ENCODE results near the gene OR2D2. TPM values are rescaled to one million over a fixed set of nuclear protein-coding genes. Genes with fewer than 3 reads are reported as not detected.
"Not testable (repeated sequence)": the region's sequence is repeated elsewhere in the genome, so short reads cannot be mapped to it uniquely, and the experiment has no call there.

The OR2D2 gene
- total and polyA plus RNA-seq, 4 donors, result not detected

DNA sequence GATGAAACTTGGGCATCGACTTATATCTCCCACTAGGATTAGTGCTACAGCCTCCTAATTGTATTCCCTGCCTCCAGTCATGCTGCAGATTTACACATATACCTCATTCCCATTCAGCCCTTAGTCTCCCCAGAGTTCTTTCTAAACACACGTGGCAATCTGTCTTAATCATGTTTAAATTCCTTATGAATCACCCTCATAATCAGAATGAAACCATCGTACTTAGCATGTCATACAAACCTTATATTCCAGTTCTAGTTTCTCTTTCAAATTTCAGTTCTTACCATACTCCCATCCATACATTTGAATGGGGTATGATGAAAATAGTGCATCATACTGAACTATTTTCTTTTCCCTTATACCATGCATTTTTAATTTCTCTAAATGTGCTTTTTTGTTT is 35.4 kb downstream of the OR2D2 start (continued):
- TF ChIP-seq HNF4A (conservative IDR thresholded peaks at IDR 0.05) (no peak), GABPA (IDR thresholded peaks at IDR 0.05 in 1 of 2, conservative IDR thresholded peaks at IDR 0.05 in 1 of 2) (no peak)

- Histone ChIP-seq H3K9me3 (ENCODE audit: control insufficient read depth in 4 of 4, low read length in 3 of 4) (no peaks in the 10 kb centered on the region), H3K4me3 (ENCODE audit: low read depth in 1 of 3, low read length in 3 of 3) (no peak overlapping the region), H3K27me3 (ENCODE audit: control insufficient read depth in 4 of 4, insufficient read depth in 4 of 4, low read length in 3 of 4) (no peaks in the 10 kb centered on the region), H3K27ac (ENCODE audit: low read depth in 1 of 2, low read length in 2 of 2) (no peak overlapping the region), H3K36me3 (ENCODE audit: control insufficient read depth in 4 of 4, insufficient read depth in 3 of 4, low read depth in 1 of 4, low read length in 3 of 4) (no peaks in the 10 kb centered on the region), H3K4me1 (ENCODE audit: control insufficient read depth in 4 of 4, insufficient read depth in 4 of 4, low read length in 3 of 4) (no peaks in the 10 kb centered on the region), H3K9ac (ENCODE audit: low read depth in 1 of 2, low read length in 2 of 2) (no peak overlapping the region)
- TF ChIP-seq YY1 (IDR thresholded peaks at IDR 0.05) (no peak), HNF4G (IDR thresholded peaks at IDR 0.05) (no peak), JUND (IDR thresholded peaks at IDR 0.05) (no peak), CTCF (IDR thresholded peaks at IDR 0.05; ENCODE audit: low read depth, low read length, missing input control) (no peak), NR2F2 (IDR thresholded peaks at IDR 0.05) (no peak), RXRA (IDR thresholded peaks at IDR 0.05) (no peak), FOXA1 (IDR thresholded peaks at IDR 0.05) (no peak)
- 71% methylated on average over 1 of the region's 1 CpG for WGBS
- DNase-seq (ENCODE audit: low spot score), result no peak
Measured at GRCh38 chr11:6855971-6856541, 36.2 kb downstream of the OR2D2 start.

DNA sequence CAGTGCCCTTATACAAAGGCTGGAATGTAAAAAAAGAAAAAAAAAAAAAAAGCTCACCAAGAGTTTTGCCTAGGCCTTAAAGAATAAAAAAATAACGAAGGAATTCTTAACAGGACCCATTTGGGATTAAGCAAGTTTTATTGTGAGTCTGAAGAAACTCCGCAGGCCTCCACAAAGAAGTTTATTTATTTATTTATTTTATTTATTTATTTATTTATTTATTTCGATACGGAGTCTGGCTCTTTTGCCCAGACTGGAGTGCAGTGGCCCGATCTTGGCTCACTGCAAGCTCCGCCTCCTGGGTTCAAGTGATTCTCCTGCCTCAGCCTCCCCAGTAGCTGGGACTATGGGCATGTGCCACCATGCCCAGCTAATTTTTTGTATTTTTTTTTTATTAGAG is 37.5 kb downstream of the OR2D2 start:
- H3K4me1 ChIP-seq (ENCODE audit: control insufficient read depth in 4 of 4, insufficient read depth in 4 of 4, low read length in 3 of 4); H3K36me3 ChIP-seq (ENCODE audit: control insufficient read depth in 4 of 4, insufficient read depth in 3 of 4, low read depth in 1 of 4, low read length in 3 of 4); H3K9me3 ChIP-seq (ENCODE audit: control insufficient read depth in 4 of 4, low read length in 3 of 4); H3K27ac ChIP-seq (ENCODE audit: low read depth in 1 of 2, low read length in 2 of 2); H3K9ac ChIP-seq (ENCODE audit: low read depth in 1 of 2, low read length in 2 of 2); DNase-seq (ENCODE audit: low spot score); H3K4me3 ChIP-seq (ENCODE audit: low read depth in 1 of 3, low read length in 3 of 3); H3K27me3 ChIP-seq (ENCODE audit: control insufficient read depth in 4 of 4, insufficient read depth in 4 of 4, low read length in 3 of 4): not testable (repeated sequence)
- WGBS, result 97% methylated on average over 6 of the region's 6 CpGs

- TF ChIP-seq NR2F2 (IDR thresholded peaks at IDR 0.05) (no peak), CTCF (IDR thresholded peaks at IDR 0.05; ENCODE audit: low read depth, low read length, missing input control) (no peak), SP1 (IDR thresholded peaks at IDR 0.05) (no peak), MAX (IDR thresholded peaks at IDR 0.05) (no peak), HNF4G (IDR thresholded peaks at IDR 0.05) (no peak), FOXA1 (IDR thresholded peaks at IDR 0.05) (no peak), TAF1 (conservative IDR thresholded peaks at IDR 0.05) (no peak)
- TF ChIP-seq, protein P1, sequence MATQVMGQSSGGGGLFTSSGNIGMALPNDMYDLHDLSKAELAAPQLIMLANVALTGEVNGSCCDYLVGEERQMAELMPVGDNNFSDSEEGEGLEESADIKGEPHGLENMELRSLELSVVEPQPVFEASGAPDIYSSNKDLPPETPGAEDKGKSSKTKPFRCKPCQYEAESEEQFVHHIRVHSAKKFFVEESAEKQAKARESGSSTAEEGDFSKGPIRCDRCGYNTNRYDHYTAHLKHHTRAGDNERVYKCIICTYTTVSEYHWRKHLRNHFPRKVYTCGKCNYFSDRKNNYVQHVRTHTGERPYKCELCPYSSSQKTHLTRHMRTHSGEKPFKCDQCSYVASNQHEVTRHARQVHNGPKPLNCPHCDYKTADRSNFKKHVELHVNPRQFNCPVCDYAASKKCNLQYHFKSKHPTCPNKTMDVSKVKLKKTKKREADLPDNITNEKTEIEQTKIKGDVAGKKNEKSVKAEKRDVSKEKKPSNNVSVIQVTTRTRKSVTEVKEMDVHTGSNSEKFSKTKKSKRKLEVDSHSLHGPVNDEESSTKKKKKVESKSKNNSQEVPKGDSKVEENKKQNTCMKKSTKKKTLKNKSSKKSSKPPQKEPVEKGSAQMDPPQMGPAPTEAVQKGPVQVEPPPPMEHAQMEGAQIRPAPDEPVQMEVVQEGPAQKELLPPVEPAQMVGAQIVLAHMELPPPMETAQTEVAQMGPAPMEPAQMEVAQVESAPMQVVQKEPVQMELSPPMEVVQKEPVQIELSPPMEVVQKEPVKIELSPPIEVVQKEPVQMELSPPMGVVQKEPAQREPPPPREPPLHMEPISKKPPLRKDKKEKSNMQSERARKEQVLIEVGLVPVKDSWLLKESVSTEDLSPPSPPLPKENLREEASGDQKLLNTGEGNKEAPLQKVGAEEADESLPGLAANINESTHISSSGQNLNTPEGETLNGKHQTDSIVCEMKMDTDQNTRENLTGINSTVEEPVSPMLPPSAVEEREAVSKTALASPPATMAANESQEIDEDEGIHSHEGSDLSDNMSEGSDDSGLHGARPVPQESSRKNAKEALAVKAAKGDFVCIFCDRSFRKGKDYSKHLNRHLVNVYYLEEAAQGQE (IDR thresholded peaks at IDR 0.05), result no peak
- Histone ChIP-seq H3K9me3 (ENCODE audit: control insufficient read depth in 4 of 4, low read length in 3 of 4) (peaks cover 0 to 6% (median 0%) of the 10 kb centered on the region in 4 donors), H3K27ac (ENCODE audit: low read depth in 1 of 2, low read length in 2 of 2) (no peak overlapping the region), H3K4me1 (ENCODE audit: control insufficient read depth in 4 of 4, insufficient read depth in 4 of 4, low read length in 3 of 4) (no peaks in the 10 kb centered on the region), H3K27me3 (ENCODE audit: control insufficient read depth in 4 of 4, insufficient read depth in 4 of 4, low read length in 3 of 4) (no peaks in the 10 kb centered on the region), H3K4me3 (ENCODE audit: low read depth in 1 of 3, low read length in 3 of 3) (no peak overlapping the region), H3K9ac (ENCODE audit: low read depth in 1 of 2, low read length in 2 of 2) (no peak overlapping the region), H3K36me3 (ENCODE audit: control insufficient read depth in 4 of 4, insufficient read depth in 3 of 4, low read depth in 1 of 4, low read length in 3 of 4) (no peaks in the 10 kb centered on the region)
- DNase-seq (ENCODE audit: low spot score), result no peak
- 86% methylated on average over 2 of the region's 2 CpGs for WGBS
Measured at GRCh38 chr11:6850526-6850925, 41.8 kb downstream of the OR2D2 start.

All from liver (tissue), 9 donors.